Measurements from ENCODE around the gene JUN.

Gene JUN

DNA sequence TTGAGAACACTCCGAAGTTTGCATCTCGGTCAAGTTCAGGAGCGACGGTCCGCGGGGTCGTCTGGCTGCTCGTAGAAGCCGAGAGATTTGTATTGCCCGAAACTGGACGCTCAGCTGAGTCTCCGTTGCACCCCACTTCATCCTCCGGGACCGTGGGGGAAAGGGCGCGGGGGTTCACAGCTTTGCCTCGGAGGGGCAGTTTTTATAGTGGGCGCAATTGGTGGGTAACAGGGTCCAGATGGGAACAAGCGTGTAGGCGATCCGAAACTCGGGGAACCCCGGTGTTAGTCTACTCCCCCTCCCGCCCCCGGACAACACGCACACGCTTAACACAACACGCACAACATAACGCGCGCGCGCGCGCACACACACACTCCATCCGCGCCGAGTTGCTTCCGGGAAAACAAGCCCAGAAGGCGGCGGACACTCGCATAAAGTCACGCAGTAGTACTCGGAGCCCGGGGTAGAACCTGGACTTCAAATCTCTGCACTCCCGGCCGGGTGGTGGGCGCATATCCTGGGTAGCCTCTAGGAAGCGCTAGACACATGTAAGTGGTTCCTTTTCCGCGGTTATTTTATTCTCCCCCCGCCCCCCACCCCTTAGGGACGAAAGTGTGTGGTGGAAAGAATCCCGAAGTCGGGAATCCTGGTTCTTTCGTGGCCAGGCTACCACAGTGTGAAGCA lies 1.1 kb upstream of the JUN start:
- H3K36me3 ChIP-seq (ENCODE audit: control insufficient read depth in 1 of 2, insufficient read depth in 2 of 2, low read length in 2 of 2) = peaks cover 7 to 8% of the 10 kb centered on the region in 2 donors
- peak overlapping the region; percentile 80 to 93 for H3K4me3 ChIP-seq (ENCODE audit: low read depth in 1 of 2, low read length in 2 of 2)
- no peaks in the 10 kb centered on the region for H3K27me3 ChIP-seq (ENCODE audit: control insufficient read depth in 1 of 2, insufficient read depth in 2 of 2, low read length in 2 of 2)
- H3K9me3 ChIP-seq (ENCODE audit: control insufficient read depth in 1 of 2, low read length in 2 of 2) = peaks cover 0 to 11% of the 10 kb centered on the region in 2 donors
- H3K4me1 ChIP-seq (ENCODE audit: control insufficient read depth in 1 of 2, insufficient read depth in 2 of 2, low read length in 2 of 2) = peaks cover 20 to 24% of the 10 kb centered on the region in 2 donors
- H3K27ac ChIP-seq (ENCODE audit: low read depth, low read length) = peak overlapping the region; percentile 98
- H3K9ac ChIP-seq (ENCODE audit: low read depth in 1 of 2, low read length in 2 of 2) = peak overlapping the region; percentile 90 to 99

DNA sequence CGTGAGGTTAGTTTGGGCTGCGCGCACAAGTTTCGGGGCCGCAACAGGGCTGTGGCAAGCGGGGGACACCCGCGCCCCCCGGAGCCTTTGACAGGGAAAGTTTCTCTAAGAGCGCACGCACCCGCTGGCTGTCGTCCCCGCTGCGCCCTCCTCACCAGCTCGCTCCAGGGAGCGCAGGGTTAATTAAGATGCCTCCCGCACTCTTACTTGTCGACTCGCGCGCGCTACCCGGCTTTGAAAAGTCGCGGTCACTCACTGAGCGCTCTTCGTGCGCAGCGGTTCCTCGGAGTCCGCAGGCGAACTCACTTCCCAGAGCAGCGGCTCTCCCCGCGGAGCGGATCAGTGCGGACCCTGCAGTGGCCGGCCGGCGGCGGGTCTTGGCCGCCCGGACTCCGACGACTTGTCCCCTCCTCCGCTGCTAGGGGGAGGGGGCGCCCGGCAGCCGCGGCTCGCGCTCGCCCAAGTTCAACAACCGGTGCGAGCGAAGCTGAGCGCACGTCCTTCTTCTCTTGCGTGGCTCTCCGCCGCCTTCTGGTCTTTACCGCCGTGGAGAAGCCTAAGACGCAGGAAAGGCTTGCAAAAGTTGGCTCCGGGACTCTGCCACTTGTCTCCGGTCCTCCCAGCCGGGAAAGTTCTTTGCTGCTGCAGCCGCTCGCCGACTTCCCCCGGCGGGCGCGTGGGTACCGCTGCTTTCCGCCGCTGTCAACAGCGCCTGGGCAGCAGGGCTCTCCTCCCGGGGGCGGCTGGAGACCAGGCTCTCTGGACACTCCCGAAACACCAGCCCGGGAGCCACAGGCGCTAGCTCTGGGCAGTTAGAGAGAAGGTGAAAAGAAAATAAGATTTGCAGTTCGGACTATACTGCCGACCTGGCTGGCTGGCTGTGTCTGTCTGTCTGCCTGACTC lies 506 bp downstream of the JUN start:
- H3K36me3 ChIP-seq (ENCODE audit: control insufficient read depth in 1 of 2, insufficient read depth in 2 of 2, low read length in 2 of 2) = peaks cover 7 to 8% of the 10 kb centered on the region in 2 donors
- no peaks in the 10 kb centered on the region for H3K27me3 ChIP-seq (ENCODE audit: control insufficient read depth in 1 of 2, insufficient read depth in 2 of 2, low read length in 2 of 2)
- H3K27ac ChIP-seq (ENCODE audit: low read depth, low read length) = peak overlapping the region; percentile 99
- H3K9ac ChIP-seq (ENCODE audit: low read depth in 1 of 2, low read length in 2 of 2) = peak overlapping the region; percentile 99 to 100
- H3K4me3 ChIP-seq (ENCODE audit: low read depth in 1 of 2, low read length in 2 of 2) = peak overlapping the region; percentile 92 to 93
- H3K4me1 ChIP-seq (ENCODE audit: control insufficient read depth in 1 of 2, insufficient read depth in 2 of 2, low read length in 2 of 2) = peaks cover 22 to 25% of the 10 kb centered on the region in 2 donors
- H3K9me3 ChIP-seq (ENCODE audit: control insufficient read depth in 1 of 2, low read length in 2 of 2) = peaks cover 0 to 4% of the 10 kb centered on the region in 2 donors

DNA sequence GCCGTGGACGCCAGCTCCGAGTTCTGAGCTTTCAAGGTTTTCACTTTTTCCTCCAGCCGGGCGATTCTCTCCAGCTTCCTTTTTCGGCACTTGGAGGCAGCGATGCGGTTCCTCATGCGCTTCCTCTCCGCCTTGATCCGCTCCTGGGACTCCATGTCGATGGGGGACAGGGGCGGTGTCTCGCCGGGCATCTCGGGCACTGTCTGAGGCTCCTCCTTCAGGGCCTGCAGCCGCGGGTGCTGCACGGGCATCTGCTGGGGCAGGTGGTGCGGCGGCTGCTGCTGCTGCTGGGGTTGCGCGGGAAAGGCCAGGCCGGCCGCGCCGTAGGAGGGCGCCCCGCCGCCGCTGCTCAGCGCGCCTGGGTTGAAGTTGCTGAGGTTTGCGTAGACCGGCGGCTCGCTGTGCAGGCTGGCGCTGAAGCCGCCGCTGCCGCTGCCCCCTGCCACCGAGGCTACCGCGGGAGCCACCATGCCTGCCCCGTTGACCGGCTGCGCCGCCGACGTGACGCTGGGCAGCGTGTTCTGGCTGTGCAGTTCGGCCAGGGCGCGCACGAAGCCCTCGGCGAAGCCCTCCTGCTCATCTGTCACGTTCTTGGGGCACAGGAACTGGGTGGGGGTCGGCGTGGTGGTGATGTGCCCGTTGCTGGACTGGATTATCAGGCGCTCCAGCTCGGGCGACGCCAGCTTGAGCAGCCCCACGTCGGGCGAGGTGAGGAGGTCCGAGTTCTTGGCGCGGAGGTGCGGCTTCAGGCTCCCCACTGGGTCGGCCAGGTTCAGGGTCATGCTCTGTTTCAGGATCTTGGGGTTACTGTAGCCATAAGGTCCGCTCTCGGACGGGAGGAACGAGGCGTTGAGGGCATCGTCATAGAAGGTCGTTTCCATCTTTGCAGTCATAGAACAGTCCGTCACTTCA lies 1.4 kb downstream of the JUN start:
- no peaks in the 10 kb centered on the region for H3K9me3 ChIP-seq (ENCODE audit: control insufficient read depth in 1 of 2, low read length in 2 of 2)
- H3K4me1 ChIP-seq (ENCODE audit: control insufficient read depth in 1 of 2, insufficient read depth in 2 of 2, low read length in 2 of 2) = peaks cover 22 to 25% of the 10 kb centered on the region in 2 donors
- H3K4me3 ChIP-seq (ENCODE audit: low read depth in 1 of 2, low read length in 2 of 2) = peak overlapping the region; percentile 92 to 93
- H3K27me3 ChIP-seq (ENCODE audit: control insufficient read depth in 1 of 2, insufficient read depth in 2 of 2, low read length in 2 of 2) = no peaks in the 10 kb centered on the region
- peaks cover 7 to 8% of the 10 kb centered on the region in 2 donors for H3K36me3 ChIP-seq (ENCODE audit: control insufficient read depth in 1 of 2, insufficient read depth in 2 of 2, low read length in 2 of 2)
- H3K27ac ChIP-seq (ENCODE audit: low read depth, low read length) = peak overlapping the region; percentile 99
- H3K9ac ChIP-seq (ENCODE audit: low read depth in 1 of 2, low read length in 2 of 2) = peak overlapping the region; percentile 99 to 100

DNA sequence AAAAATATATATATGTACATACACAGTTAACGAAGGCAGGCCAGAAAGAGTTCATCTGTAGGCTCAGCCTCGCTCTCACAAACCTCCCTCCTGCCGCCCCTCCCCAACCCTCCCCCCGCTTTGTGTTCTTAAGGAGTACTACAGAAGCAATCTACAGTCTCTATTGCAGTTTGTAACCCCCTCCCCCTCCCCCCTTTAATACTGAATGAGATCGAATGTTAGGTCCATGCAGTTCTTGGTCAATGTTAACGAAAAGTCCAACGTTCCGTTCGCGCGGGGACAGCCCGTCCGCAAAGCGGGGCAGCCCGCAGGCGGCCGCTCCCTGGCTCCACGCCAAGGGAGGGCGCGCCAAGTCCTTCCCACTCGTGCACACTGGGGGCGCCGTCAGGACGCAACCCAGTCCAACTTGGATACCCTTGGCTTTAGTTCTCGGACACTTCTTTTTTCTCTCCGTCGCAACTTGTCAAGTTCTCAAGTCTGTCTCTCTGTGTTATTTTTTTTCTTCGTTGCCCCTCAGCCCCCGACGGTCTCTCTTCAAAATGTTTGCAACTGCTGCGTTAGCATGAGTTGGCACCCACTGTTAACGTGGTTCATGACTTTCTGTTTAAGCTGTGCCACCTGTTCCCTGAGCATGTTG lies 2.2 kb downstream of the JUN start:
- H3K9ac ChIP-seq (ENCODE audit: low read depth in 1 of 2, low read length in 2 of 2) = peak overlapping the region; percentile 99 to 100
- H3K36me3 ChIP-seq (ENCODE audit: control insufficient read depth in 1 of 2, insufficient read depth in 2 of 2, low read length in 2 of 2) = peaks cover 7 to 8% of the 10 kb centered on the region in 2 donors
- H3K4me3 ChIP-seq (ENCODE audit: low read depth in 1 of 2, low read length in 2 of 2) = peak overlapping the region; percentile 92 to 93
- peak overlapping the region; percentile 99 for H3K27ac ChIP-seq (ENCODE audit: low read depth, low read length)
- H3K4me1 ChIP-seq (ENCODE audit: control insufficient read depth in 1 of 2, insufficient read depth in 2 of 2, low read length in 2 of 2) = peaks cover 22 to 25% of the 10 kb centered on the region in 2 donors
- H3K27me3 ChIP-seq (ENCODE audit: control insufficient read depth in 1 of 2, insufficient read depth in 2 of 2, low read length in 2 of 2) = no peaks in the 10 kb centered on the region
- H3K9me3 ChIP-seq (ENCODE audit: control insufficient read depth in 1 of 2, low read length in 2 of 2) = no peaks in the 10 kb centered on the region

DNA sequence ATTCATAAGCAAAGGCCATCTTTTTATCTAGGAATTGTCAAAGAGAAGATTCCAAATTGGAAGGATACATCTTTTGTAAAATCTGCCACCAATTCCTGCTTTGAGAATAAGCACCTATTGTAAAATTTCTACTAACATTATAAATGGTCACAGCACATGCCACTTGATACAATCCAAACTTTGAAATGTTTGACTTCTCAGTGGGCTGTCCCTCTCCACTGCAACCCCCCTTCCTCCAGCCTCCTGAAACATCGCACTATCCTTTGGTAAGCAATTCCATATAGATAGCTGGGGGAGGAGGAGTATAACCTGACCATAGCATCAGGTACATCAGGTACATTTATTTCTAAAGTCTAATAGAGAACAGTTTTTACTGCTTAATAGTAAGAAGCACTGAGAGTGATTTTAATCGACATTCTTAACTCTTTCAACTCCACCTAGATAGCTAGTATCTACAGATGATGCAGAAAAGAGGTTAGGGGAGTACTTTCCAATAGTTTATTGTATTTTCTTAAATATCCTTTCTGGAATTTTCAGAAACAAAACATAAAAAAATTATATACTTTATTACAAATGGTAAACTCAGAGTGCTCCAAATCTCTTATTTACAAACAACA lies 2.9 kb downstream of the JUN start:
- peak overlapping the region; percentile 92 to 93 for H3K4me3 ChIP-seq (ENCODE audit: low read depth in 1 of 2, low read length in 2 of 2)
- H3K9ac ChIP-seq (ENCODE audit: low read depth in 1 of 2, low read length in 2 of 2) = peak overlapping the region; percentile 99 to 100

DNA sequence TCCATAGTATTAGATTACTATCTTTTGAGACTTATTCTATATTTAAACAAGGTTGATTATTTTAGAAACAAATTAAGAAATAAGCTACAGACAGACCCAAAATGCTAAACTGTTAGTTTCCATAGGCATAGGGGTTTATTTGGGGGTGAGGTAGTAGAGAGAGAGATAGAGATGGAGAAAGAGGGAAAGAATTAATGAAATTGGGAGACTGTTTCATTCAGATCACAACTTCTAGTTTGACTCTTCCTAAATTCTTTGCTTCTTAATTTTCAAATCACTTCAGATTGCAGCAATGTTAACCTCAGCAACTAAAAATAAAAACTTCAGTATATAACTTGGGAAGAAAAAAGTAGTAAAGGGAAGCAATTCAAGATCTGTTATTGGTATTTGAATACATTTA lies 3.4 kb downstream of the JUN start:
- peaks cover 7 to 8% of the 10 kb centered on the region in 2 donors for H3K36me3 ChIP-seq (ENCODE audit: control insufficient read depth in 1 of 2, insufficient read depth in 2 of 2, low read length in 2 of 2)
- peaks cover 13 to 17% of the 10 kb centered on the region in 2 donors for H3K4me1 ChIP-seq (ENCODE audit: control insufficient read depth in 1 of 2, insufficient read depth in 2 of 2, low read length in 2 of 2)
- H3K9me3 ChIP-seq (ENCODE audit: control insufficient read depth in 1 of 2, low read length in 2 of 2) = no peaks in the 10 kb centered on the region
- peak overlapping the region; percentile 92 to 93 for H3K4me3 ChIP-seq (ENCODE audit: low read depth in 1 of 2, low read length in 2 of 2)
- no peaks in the 10 kb centered on the region for H3K27me3 ChIP-seq (ENCODE audit: control insufficient read depth in 1 of 2, insufficient read depth in 2 of 2, low read length in 2 of 2)
- no peak overlapping the region for H3K27ac ChIP-seq (ENCODE audit: low read depth, low read length)
- peak overlapping the region; percentile 99 to 100 for H3K9ac ChIP-seq (ENCODE audit: low read depth in 1 of 2, low read length in 2 of 2)

More for the DNA sequence above, 2.9 kb downstream of the JUN start:
- peaks cover 7 to 8% of the 10 kb centered on the region in 2 donors for H3K36me3 ChIP-seq (ENCODE audit: control insufficient read depth in 1 of 2, insufficient read depth in 2 of 2, low read length in 2 of 2)
- peaks cover 19 to 22% of the 10 kb centered on the region in 2 donors for H3K4me1 ChIP-seq (ENCODE audit: control insufficient read depth in 1 of 2, insufficient read depth in 2 of 2, low read length in 2 of 2)
- H3K9me3 ChIP-seq (ENCODE audit: control insufficient read depth in 1 of 2, low read length in 2 of 2) = no peaks in the 10 kb centered on the region
- H3K27me3 ChIP-seq (ENCODE audit: control insufficient read depth in 1 of 2, insufficient read depth in 2 of 2, low read length in 2 of 2) = no peaks in the 10 kb centered on the region
- no peak overlapping the region for H3K27ac ChIP-seq (ENCODE audit: low read depth, low read length)

DNA sequence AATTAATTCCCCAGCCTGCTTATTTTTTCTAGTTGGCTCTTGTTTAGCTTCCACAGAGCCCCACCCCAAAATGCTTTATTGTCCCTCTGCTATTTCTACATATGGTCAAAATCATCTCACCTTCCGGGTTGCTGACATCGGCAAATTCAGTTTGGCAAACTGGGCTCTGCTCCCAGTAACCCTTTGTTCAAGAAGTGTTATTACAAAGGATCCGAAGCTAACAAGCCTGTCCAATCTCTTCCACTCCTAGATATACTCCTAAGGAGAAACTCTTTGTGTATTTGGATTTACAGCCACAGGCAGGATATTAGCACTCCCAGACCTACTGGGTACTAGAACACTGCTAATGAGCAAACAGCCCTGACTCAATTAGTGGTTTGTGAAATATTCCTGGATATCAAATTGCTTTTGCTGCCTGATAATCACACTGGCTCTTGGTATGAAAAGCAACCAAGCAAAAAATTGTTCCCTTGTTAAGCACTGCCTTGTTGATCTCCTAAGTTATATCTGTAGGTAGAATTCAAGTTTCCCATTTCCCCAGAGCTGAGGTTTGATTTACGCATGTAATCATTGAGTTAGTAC lies 4.0 kb downstream of the JUN start:
- Histone ChIP-seq H3K27ac (ENCODE audit: low read depth, low read length) (no peak overlapping the region), H3K9me3 (ENCODE audit: control insufficient read depth in 1 of 2, low read length in 2 of 2) (no peaks in the 10 kb centered on the region), H3K4me3 (ENCODE audit: low read depth in 1 of 2, low read length in 2 of 2) (peak overlapping the region; percentile 32 to 93), H3K27me3 (ENCODE audit: control insufficient read depth in 1 of 2, insufficient read depth in 2 of 2, low read length in 2 of 2) (no peaks in the 10 kb centered on the region), H3K36me3 (ENCODE audit: control insufficient read depth in 1 of 2, insufficient read depth in 2 of 2, low read length in 2 of 2) (peaks cover 7 to 8% of the 10 kb centered on the region in 2 donors), H3K4me1 (ENCODE audit: control insufficient read depth in 1 of 2, insufficient read depth in 2 of 2, low read length in 2 of 2) (peaks cover 12 to 15% of the 10 kb centered on the region in 2 donors), H3K9ac (ENCODE audit: low read depth in 1 of 2, low read length in 2 of 2) (peak overlapping the region; percentile 99 to 100)

DNA sequence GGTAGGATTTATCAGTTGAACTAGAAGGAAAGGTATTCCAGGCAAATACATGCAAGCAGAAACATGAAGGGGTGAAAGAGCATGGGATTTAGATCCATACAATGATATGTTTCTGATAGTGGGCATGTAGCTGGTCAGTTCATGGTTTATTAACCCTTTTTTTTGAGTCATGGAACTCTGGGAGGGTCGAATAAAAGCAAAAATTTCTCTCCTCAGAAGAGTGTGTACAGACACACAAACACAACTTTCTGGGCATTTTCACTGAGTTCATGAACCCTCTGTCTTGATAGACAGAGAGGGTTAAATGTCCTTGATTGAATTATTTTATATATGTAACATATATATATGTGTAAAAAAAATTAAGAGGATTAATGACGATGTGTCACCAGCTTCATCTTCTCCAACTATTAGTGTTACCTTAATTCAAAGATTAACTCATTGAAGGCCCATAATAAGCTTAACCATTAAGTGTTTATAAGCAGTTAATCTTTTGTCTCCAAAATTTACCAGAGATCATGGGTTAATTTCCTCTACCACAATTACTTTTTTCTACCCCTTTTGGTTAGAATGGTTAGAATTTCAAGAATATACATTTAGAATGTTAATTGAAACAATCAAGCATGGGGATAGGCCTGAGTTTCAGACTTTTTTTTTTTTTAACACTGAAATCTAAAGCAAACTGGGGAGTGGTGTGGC lies 4.6 kb downstream of the JUN start:
- no peak overlapping the region for H3K27ac ChIP-seq (ENCODE audit: low read depth, low read length)
- no peak overlapping the region for H3K4me3 ChIP-seq (ENCODE audit: low read depth in 1 of 2, low read length in 2 of 2)

More for the DNA sequence above, 4.6 kb downstream of the JUN start:
- H3K27me3 ChIP-seq (ENCODE audit: control insufficient read depth in 1 of 2, insufficient read depth in 2 of 2, low read length in 2 of 2) = no peaks in the 10 kb centered on the region
- H3K9ac ChIP-seq (ENCODE audit: low read depth in 1 of 2, low read length in 2 of 2) = peak overlapping the region in 1 of 2 donors; percentile 99
- H3K36me3 ChIP-seq (ENCODE audit: control insufficient read depth in 1 of 2, insufficient read depth in 2 of 2, low read length in 2 of 2) = peaks cover 7 to 8% of the 10 kb centered on the region in 2 donors
- H3K4me1 ChIP-seq (ENCODE audit: control insufficient read depth in 1 of 2, insufficient read depth in 2 of 2, low read length in 2 of 2) = peaks cover 12 to 15% of the 10 kb centered on the region in 2 donors
- H3K9me3 ChIP-seq (ENCODE audit: control insufficient read depth in 1 of 2, low read length in 2 of 2) = no peaks in the 10 kb centered on the region

All from duodenal mucosa (tissue), 2 donors.